Astrocyte of the spinal cord (primary cell): Measurements from ENCODE around the gene WDFY4.

Experiments
- DNase-seq: peaks from one replicate; pipeline ENCODE4 v3.0.0; 2011; ENCODE audit warnings: low read depth, low spot score
- H3K4me3 ChIP-seq: 2 replicates; pipeline ENCODE4 v1.5.1; 2011; ENCODE audit warnings: low read depth, mild to moderate bottlenecking, low read length, moderate library complexity
- CTCF ChIP-seq: IDR thresholded peaks from 2 replicates; pipeline ENCODE4 v1.5.1; 2012; ENCODE audit warnings: low read depth, mild to moderate bottlenecking, low read length, inconsistent platforms
- in situ Hi-C: cut with HindIII; loops from 2 replicates; pipeline ENCODE4 v1.10.0; 2017; ENCODE audit warnings: low sequenced_read_pairs

WDFY4 gene

GRCh38 chr10:49011756-49012155 is 327.1 kb downstream of the WDFY4 start:
- no peak for DNase-seq
- H3K4me3 ChIP-seq = no peak overlapping the region
- no peak for TF ChIP-seq CTCF
- in situ Hi-C loops = no loop called here

DNA sequence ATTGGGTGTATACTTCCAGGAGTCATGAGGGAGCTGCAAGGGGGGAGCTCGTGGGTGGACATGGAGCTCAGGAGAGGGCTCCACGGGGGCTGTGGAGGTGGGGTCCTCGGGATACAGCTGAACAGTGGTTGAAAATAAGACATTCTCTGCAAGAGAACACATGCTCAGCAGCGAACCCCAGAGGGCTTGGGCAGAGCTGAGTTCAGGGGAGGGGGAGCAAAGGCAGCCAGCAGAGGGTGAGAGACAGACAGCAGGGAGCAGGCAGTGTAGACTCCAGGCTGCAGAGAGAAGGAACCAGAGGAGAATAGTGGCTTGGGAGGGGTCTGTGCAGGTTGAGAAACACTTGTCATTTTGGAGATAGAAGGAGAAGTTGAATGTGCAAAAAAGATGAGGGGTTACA is 327.9 kb downstream of the WDFY4 start:
- in situ Hi-C loops = no loop called here
- DNase-seq = no peak
- no peak overlapping the region for H3K4me3 ChIP-seq
- TF ChIP-seq CTCF = no peak

DNA sequence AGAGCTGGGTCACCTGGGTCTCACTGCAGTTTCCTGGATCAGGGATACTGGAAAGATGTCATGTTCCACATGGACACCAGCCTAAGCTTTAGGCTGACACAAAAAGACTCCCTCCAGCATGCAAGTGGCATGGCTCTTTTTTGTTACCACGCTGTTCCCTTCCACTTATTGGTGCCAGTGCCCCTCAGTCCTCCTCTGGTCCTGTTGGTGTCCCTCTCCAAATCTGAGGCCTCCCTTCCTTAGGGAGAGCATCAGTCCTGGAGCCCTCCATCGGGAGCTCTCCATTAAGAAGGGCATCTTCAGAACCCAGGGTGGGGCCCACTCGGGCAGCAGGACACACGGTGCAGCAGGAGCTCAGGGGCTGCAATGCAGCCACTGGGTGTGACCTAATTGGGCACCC is 331.0 kb downstream of the WDFY4 start:
- H3K4me3 ChIP-seq = no peak overlapping the region
- no peak for TF ChIP-seq CTCF
- in situ Hi-C loops = no loop called here
- no peak for DNase-seq

- in situ Hi-C loops = no loop called here
- TF ChIP-seq CTCF = no peak
- no peak for DNase-seq
- H3K4me3 ChIP-seq = no peak overlapping the region
Measured at GRCh38 chr10:49021685-49022084, 337.0 kb downstream of the WDFY4 start.

- in situ Hi-C loops = no loop called here
- DNase-seq = no peak
- TF ChIP-seq CTCF = no peak
- H3K4me3 ChIP-seq = no peak overlapping the region
Measured at GRCh38 chr10:49023071-49023470, 338.4 kb downstream of the WDFY4 start.

GRCh38 chr10:49023752-49024151 is 339.1 kb downstream of the WDFY4 start:
- no peak overlapping the region for H3K4me3 ChIP-seq
- in situ Hi-C loops = no loop called here
- no peak for DNase-seq
- no peak for TF ChIP-seq CTCF

DNA sequence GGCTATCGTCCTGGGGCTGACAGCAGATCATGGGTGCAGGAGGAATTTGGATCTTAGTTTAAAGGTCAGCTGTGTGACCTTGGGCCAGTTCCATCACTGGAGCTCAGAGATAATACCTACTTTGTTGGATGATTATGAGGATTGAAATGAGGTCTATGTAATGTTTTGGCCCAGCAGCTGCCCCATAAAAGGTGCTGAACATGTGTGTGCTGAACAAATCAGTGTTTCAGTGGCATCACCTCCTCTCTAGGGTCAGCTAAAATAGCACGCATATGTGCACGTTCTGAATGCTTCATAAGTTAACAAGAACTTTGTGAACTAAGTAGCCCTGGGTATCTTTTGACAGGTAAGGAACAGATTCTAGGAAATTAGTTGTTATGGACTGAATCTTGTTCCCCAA is 339.8 kb downstream of the WDFY4 start:
- no peak for DNase-seq
- in situ Hi-C loops = no loop called here
- no peak overlapping the region for H3K4me3 ChIP-seq
- no peak for TF ChIP-seq CTCF
